GM06990 (cell line): ENCODE measurements around the gene RUFY3.
A peak's percentile ranks its signal among the peaks of the same experiment; 100 is the strongest.

Source experiments
- DNase-seq: peaks from one replicate; pipeline ENCODE4 v3.0.0-alpha.2; 2011; ENCODE audit not compliant: insufficient read length; ENCODE audit errors: extremely low read depth
- H3K27me3 ChIP-seq: replicated peaks from 2 replicates; pipeline ENCODE4 v1.6.0; 2011; ENCODE audit warnings: low read length; ENCODE audit not compliant: control insufficient read depth, insufficient read depth
- H3K36me3 ChIP-seq: 2 replicates; pipeline ENCODE4 v1.5.1; 2011; ENCODE audit warnings: low read length; ENCODE audit not compliant: control insufficient read depth, insufficient read depth
- H3K4me3 ChIP-seq: replicated peaks from 2 replicates; pipeline ENCODE4 v1.5.1; 2011; ENCODE audit warnings: low read depth, mild to moderate bottlenecking, control low read depth, low read length
- CTCF ChIP-seq: IDR thresholded peaks from 2 replicates; pipeline ENCODE4 v1.5.1; 2011; ENCODE audit warnings: low read length, control low read depth, mild to moderate bottlenecking, inconsistent platforms; ENCODE audit not compliant: insufficient read depth, poor library complexity, severe bottlenecking

Gene RUFY3

GRCh38 chr4:70704215-70704930 is 17.4 kb upstream of the RUFY3 start:
- no peaks in the 10 kb centered on the region for H3K27me3 ChIP-seq
- DNase-seq = peak; percentile 83
- peak; percentile 51 for TF ChIP-seq CTCF
- peak overlapping the region; percentile 74 for H3K4me3 ChIP-seq
- no peaks in the 10 kb centered on the region for H3K36me3 ChIP-seq

DNA sequence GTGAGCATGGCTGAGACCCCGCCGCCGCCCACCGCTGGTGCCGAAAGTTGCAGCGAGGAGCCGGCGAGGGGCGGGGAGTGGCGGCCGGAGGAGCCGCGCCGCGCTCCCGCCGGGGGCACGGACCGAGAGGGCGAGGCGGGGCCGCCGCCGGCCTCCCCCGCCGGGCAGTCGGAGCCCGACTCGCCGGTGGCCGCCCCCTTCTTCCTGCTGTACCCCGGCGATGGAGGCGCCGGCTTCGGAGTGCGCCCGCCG is 16.9 kb upstream of the RUFY3 start:
- no peak for DNase-seq
- no peaks in the 10 kb centered on the region for H3K36me3 ChIP-seq
- no peak for TF ChIP-seq CTCF
- H3K4me3 ChIP-seq = peak overlapping the region; percentile 74
- no peaks in the 10 kb centered on the region for H3K27me3 ChIP-seq

- TF ChIP-seq CTCF = peak; percentile 8
- Histone ChIP-seq H3K36me3 (no peaks in the 10 kb centered on the region), H3K4me3 (peak overlapping the region; percentile 74), H3K27me3 (no peaks in the 10 kb centered on the region)
- DNase-seq = peak; percentile 83
These were observed 16.4 kb upstream of the RUFY3 start for GRCh38 chr4:70705183-70706043.

DNA sequence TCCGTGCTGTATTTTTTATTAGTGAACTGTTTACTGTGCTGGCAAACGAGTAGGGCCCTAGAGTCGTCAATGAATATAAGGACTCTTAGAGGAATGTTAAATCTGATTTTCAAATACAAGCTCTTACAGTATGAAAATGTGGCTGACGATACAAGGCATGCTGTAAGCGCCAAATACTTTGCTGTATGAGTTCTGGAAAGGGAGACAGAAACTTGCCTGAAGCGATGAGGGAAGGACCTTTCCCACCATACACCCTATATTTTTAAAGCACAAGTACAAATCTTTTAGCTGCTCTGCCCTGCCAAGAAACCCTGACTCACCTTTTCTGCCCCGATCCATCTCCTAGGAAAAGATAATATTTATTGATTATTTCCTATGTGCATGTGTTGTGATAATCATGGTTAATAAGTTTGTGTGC is 15.7 kb upstream of the RUFY3 start:
- TF ChIP-seq CTCF = no peak
- no peak for DNase-seq
- Histone ChIP-seq H3K4me3 (peak overlapping the region; percentile 74), H3K27me3 (no peaks in the 10 kb centered on the region), H3K36me3 (no peaks in the 10 kb centered on the region)

DNA sequence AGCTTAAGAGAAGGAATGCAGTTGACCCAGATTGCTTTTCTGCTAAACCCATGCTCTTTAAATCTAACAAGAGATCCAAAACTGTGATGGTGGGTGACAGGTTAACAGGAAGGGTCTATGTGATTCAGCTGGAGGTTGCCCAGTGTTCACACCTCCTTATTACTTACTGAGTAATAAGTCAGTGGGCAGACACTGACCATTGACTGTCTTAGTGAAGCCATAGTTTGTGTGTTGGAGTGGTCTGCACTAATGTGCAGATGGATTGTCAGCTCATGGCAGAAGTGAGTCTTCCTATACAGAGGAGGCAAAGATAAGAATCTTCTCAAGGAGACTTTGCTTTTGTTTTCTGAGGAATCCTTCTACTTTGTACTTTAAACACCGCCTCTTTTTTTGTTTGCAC is 15.2 kb upstream of the RUFY3 start:
- H3K27me3 ChIP-seq = no peaks in the 10 kb centered on the region
- peak overlapping the region; percentile 74 for H3K4me3 ChIP-seq
- no peak for TF ChIP-seq CTCF
- no peak for DNase-seq
- H3K36me3 ChIP-seq = no peaks in the 10 kb centered on the region
